HG03520 (cell line): Measurements from ENCODE around the gene TTC21A.

Source experiments
- ATAC-seq: cut with Tn5 transposase; IDR thresholded peaks from one replicate; pipeline ENCODE4 v1.9.1; 2021; ENCODE audit warnings: mild to moderate bottlenecking, moderate library complexity; ENCODE audit not compliant: unreplicated experiment

The TTC21A gene

DNA sequence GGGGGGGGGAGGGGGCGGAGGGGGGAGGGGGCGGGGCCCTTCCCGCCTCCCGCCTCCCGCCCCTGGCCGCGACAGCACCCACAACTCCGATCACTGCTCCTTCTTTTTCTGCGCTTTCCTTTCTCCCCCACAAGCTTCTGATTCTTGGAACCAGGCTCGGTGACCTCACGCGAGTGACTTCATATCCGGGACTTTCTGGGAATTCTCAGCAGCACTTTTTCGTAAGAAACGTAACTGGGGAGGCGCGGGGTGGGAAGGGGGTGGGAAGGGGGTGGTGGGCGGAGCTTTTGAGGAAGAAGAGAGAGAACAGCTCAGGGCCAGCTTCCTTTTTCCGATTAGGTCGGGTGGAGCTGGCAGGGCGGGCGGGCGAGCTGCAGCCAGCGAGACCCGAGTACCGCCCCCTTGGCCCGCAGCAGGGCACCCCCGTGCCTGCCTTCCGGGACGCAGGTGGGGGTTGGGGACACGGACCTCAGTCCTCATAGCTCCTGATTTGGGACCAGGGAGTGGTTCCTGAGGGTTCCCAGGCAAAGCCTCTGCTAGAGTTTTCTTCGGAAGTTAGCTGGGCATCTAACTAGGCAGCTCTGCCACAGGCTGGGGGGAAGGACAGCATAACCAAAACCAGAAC is 70.3 kb downstream of the TTC21A start:
- ATAC-seq, result no peak

DNA sequence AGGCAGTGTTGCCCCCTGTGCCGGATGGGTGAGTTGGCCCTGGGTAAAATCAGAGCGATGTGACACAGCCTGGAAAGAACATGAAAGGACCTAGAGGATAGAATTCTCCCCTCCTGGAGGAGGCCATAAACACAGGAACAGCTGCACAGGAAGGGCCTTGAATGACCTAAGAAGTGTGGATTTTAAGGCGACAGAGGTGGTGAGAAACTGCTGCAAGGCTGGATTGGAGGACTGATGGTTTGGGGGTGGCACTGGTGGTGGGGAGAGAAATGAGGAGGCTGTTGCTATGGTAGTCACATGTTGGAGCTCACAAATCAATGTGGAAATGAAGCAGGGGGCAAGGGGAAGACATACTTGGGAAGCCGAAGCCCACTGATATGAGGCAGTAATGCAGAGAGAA is 71.1 kb downstream of the TTC21A start:
- ATAC-seq, result no peak

DNA sequence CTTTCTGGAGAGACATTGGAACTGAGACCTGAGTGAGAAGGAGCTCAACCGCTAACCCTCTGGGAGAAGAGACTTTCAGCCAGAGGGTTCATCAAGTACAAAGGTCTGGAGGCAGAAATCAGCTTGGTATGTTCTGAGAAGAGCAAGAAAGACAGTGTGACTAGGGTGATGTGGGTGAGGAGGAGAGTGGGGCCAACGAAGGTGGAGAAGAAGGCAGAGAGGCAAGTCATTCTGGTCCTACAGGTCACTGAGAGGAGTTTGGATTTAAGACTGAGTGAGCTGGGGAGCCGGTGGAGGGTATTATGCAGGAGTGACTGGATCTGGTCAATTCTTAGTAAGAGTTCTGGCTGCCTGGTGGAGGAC is 72.7 kb downstream of the TTC21A start:
- no peak for ATAC-seq

DNA sequence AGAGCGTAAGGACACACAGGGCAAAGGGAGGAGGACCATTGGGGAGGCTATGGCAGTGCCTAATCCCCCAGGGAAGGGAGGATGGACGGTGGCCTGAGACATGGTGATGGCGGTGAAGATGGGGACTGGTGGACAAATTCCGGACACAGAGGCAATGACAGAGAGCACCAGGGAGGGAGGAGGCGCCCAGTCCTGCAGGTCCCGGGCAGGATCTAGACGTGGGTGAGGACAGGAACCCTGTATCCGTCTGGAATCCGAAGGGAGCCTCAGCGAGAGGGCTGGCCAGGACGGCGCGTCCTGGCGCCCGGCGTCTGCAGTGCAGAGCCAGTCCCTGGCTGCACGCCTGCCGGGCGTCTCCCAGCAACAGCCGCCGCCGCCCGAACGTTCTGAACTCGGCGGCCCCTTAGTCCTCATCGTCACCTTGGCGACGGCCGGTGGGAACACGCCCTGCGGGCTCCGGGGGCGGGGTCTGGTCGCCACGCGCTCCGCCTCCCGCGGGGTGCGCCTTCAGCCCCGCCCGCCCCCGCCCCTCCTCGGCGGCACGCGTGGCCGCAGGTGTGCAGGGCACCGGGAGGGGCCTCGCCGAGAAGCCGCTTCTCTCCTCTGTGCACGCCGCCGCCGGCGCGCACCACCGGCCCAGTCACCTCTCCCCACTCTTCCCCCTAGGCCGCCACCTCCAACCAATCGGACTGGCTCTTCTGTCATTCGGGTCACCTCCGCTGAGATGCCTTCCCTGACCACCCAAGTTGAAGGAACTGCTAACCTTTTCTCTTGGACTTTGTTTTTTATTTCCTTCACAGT is 73.3 kb downstream of the TTC21A start:
- ATAC-seq, result peak; percentile 96

DNA sequence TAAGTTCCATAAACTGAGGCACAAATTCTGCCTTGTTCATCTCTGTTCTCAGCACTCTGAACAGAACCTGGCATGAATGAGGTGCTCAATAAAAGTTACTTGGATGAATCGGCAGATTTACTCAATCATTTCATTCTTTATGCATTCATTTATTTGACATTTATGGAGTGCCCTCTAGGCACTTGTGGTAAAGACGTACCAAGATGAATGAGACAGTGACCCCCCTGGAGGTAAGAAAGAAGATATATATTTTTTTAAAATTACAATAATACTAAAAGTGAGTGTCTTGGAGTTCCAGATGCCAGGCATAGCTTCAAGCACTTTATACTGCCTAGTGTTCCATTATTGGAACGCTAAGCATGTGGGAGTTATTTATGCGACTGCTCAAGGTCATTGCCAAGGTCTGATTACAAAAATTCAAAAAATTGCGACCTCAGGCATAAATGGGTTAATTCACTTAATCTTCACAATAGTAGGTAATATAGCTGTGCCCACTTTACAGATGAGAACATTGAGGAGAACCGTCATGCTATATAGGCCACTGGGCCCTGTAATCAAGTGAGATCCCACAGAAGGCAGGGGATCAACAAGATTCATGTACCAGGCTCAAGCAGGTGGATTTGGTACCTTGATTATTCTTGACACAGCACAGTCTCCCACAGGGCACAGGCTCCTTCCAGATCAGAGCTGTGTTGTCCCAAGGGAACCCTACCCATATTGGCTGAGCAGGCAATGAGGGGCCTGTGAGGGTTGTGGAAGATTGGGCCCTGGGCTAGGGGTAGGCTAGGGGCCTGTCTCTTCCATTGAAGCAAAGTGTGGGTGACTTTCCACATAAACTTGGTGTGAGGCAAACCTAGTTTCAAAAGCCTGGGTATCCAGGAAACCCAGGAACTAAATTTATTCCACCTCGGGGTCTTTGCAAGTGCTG is 74.2 kb downstream of the TTC21A start:
- no peak for ATAC-seq

DNA sequence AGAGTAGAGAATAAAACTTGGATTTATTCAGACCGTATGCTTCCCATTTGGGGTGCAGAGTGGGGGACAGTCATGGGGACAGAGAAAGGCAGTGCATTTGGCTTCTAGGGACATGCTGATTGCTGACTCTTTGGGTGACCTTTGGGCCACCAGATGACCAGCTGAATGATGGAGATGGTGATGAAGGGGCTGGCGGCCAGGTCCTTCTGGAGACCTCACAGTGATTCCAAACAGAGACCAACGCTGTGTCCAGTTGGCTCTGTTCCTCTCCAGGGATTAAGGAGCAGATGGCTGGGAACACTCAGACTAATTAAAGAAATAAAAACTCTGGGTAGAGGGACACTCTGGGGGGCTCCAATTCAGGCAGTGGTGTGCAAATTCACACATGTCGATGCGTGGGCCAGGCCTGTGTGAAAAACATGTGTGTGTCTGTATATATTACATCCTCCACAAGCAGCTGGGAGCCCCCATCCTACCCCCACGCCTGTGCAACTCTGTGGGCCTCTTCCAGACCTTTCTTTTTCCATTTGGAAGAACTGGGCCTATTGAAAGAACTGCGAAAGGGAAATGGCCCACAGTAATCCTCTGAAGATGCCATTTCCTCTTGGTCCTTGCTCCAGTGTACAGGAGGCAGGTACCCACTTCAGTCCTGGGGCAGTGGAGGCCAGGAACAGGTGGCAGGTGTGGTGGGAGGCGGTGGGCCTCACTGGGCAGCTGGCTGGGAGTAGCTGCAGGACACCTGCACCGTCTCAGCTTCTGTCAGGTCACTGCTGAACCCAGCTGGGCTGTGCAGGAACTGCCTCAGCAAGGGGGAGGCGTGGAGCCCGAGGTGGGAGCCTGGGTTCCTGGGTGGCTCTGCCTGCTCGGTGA is 76.0 kb downstream of the TTC21A start:
- ATAC-seq, result no peak

DNA sequence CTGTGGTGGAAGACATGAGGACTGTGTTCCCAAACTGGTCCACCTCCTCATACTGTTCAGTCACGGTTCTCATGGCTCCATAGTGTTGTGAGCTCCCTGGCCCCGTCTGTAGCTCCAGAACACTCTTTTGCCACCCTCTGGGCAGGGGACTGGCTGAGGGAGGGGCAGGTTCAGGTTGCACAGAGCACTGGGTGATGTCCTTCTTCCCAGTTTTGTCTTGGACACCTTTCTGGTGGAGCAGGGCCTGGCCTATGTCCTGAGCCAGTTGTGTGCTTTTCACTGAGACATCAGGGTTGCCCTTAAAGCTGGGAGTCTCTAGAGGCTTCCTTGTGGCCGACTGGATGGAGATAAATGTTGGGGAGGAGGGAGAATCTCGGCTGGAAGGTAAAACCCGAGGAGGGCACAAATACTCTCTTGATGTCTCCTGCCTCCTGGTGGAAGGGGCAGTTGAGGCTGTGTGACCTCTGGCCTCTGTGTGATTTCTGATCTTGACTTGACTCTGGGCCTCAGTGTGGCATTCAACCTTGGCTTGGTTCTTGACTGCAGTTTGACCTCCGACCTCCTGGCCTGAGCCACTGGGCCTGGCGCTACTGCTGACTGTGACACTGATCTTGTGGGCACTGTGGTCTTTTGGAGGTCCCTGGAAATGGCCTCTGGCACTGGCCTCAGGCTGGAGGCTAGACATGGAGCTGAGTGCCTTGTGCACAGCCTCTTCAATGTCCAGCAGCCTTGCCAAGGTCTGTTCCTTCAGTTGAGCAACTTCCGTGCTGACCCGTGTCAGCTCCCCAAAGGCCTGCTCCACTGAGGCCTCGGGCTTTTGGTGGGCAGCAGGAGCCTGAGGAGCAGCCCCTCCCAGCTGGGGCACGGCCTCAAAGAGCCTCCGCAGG is 76.8 kb downstream of the TTC21A start:
- no peak for ATAC-seq

DNA sequence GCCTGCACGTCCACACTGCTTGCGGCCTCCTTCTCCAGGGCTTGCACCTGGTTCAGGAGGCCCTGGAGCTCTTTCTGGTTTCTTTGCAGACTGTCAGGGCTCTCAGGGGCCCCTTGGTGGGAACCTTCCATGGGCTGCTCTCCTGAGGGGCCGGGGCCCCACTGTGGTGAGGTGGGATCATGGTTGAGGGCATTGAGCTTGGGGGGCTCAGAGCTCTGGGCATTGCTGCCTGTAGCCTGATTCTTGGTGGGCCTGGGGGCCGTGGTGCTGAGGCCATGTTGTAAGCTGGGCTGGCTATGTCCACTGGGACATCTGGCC is 77.4 kb downstream of the TTC21A start:
- ATAC-seq, result no peak

DNA sequence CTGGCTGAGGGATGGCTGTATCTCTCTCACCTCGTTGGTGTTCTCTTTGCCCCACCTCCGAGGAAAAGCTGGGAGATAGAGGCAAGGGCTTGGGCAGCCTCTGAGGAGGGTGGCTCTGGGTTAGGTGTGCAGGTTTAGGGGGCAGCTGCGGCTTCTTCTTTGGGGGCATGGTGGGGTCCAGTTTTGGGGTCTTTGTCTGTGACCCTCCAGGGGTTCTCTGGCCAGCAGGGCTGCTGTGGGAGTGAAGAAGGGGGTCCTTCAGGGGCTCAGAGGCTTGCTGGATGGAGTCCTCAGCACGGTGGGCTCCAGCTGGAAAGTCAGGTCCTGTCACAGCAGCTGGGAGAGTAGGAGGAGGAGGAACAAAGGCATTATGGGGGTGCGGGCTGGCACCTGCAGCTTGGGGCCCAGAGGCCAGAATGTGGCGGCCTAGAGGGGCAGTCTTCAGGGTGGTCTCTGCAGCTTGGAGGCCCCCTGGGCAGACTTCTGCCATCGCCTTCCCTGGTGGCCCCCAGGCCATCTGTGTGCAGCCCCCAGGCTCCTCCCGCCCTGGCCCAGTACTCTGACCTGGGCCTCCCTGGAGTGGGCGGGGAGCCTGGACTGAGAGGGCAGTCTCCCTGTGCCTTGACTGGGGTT is 78.0 kb downstream of the TTC21A start:
- ATAC-seq, result no peak

DNA sequence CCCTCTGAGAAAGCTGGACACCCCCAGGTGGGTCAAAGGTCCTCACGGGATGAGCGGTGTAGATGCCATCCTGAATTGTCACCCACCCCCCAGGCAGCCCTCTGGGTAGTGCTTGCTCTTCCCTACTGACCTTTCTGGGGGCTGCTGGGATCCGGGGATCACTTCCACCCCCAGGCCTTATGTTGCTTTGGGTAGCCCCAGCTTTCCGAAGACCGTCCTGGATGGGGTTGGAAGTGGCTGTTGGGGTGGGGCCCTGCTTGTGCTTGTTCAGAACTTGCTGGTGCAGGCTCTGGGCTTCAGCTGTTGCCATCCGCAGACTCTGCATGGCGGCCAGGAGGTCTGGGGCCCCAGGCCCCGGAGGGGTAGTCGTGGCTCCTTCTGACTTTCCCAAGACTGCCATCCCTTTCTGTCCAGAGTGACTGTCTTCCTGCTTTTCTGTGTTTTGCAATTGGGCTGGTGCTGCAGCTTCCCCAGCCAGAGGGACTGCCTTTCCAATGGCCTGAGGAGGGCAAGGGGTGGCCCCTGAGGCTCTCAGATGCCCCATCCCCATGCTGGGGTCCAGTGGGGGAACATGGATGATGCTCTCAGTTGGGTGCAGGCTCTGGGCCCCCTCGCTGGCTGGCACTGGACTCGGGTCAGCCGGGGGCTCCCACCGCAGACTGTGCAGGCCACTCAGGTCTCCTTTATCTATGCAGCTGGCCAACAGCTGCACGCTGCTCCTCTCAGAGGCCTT is 78.6 kb downstream of the TTC21A start:
- ATAC-seq, result no peak

DNA sequence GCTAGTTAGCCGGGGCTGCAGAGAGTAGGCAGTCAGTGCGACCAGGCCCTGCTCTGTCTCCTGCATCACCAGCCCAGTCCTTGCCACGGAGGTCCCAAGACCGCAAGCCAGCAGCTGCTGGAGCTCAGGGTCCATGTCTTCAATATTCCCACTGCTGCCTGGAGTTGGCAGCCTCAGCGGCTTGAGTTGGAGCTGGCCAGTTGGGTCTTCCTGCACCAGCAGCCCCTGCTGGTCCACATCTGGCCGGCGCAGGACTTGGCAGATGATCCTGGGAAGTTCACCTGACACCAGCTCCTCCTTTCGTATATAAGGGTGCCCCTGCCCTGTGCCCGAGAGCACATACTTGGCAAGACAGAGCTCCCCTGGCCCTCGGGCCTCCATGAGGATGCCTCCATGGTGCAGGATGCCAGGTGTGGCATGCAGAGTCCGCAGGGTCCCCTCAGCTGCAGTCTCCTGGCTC is 79.2 kb downstream of the TTC21A start:
- no peak for ATAC-seq

DNA sequence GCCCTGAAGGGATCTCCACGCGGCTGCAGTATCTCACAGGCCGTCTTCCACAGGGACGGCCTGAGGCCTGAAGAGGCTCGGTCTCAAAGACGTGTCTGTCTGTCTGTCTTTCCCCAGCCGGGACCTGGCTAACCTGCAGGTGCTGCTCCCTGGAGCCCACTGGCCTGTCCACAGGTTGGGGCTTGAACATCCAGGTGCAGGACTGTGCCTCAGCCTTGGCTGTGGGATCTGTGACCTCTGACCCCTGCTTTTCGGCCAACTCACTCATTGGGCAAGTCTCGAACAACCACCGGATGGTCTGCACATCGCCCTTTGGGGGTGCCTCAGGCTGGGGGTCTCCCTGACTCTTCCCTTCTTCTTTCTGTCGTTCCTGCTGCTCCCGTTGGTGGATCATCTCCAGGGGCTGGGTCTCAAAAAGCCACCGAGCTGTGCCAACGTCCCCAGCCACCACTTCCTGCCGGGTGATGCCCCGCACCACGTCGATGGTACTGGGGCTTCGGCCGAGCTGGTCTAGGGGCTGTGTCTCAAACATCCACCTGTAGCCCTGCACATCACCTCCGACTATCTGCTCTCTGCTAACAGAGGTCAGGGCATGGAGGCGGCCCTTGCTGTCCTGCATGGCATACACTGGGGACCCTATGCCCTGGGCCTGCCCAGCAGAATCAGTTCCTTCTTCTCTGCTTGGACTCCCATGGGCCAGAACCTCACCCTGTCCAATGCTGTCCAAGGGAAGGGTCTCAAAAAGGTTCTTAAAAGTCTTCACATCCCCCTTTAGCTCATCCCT is 80.1 kb downstream of the TTC21A start:
- no peak for ATAC-seq
